HCT116 (cell line): ENCODE results near the gene KRT13. TPM values are rescaled to one million over a fixed set of nuclear protein-coding genes. Genes with fewer than 3 reads are reported as not detected.
A peak's percentile ranks its signal among the peaks of the same experiment; 100 is the strongest.

Experiments
- ATAC-seq: fragments of 200-7000 bp; cut with Tn5 transposase; 2 replicates; pipeline ENCODE4 v1.9.1; 2020; ENCODE audit warnings: mild to moderate bottlenecking, moderate library complexity
- BruUV-seq: library from RNA; stranded (reverse); fragments of 400-500 nt; replicated peaks from 2 replicates; lab custom pipeline; 2021; lab: Mats Ljungman, UMichigan
- CTCF ChIA-PET: fragments of 300-600 bp; sonication (Branson Sonifier 250); formaldehyde crosslinking; loops from one replicate; lab custom pipeline; 2021; ENCODE audit warnings: antibody characterized with exemption; lab: Charles Lee
- POLR2A ChIA-PET: fragments of 300-600, 350-600 bp; sonication (Branson Sonifier 250); formaldehyde crosslinking; loops from one replicate; lab custom pipeline; 2021; ENCODE audit warnings: antibody characterized with exemption; lab: Charles Lee
- RAD21 ChIA-PET, 2 experiments: fragments of 300-600 bp; sonication (Branson Sonifier 250); formaldehyde crosslinking; loops; one replicate each; lab custom pipeline; 2023; ENCODE audit warnings: low total read pairs in 2 of 2; ENCODE audit not compliant: uncharacterized antibody in 2 of 2, unreplicated experiment in 2 of 2, low non-redundant PET in 1 of 2; lab: Charles Lee
- DNase-seq: peaks from one replicate; pipeline ENCODE4 v3.0.0-alpha.2; 2010; ENCODE audit warnings: low read depth, low spot score
- H2AFZ ChIP-seq: fragments of 200-600 bp; shearing (Covaris generic), sonication (generic); 2 replicates; pipeline ENCODE4 v1.6.1; 2017; ENCODE audit warnings: low read depth, mixed run types, mixed read lengths, antibody characterized with exemption, low read length; ENCODE audit not compliant: poor library complexity, severe bottlenecking
- H3K27ac ChIP-seq: 2 replicates; pipeline ENCODE4 v1.5.1; 2012; ENCODE audit warnings: low read depth, low read length
- H3K27me3 ChIP-seq: fragments of 200-600 bp; sonication (generic); 2 replicates; pipeline ENCODE4 v1.6.1; 2016; ENCODE audit warnings: mixed run types, low read length, mixed read lengths; ENCODE audit not compliant: insufficient read depth
- H3K36me3 ChIP-seq, 2 experiments: fragments of 200-500 bp in 1 of 2; fragments of 200-600 bp in 1 of 2; sonication (Bioruptor generic) in 1 of 2; sonication (generic) in 1 of 2; 2 replicates each; pipeline versions ENCODE4 v1.5.1 to v1.6.1; 2014 to 2016; ENCODE audit warnings: low read length in 2 of 2, inconsistent platforms in 1 of 2, mixed read lengths in 1 of 2, mixed run types in 1 of 2; ENCODE audit not compliant: insufficient read depth in 2 of 2, control insufficient read depth in 1 of 2
- H3K4me1 ChIP-seq, 2 experiments: fragments of 200-600 bp in 1 of 2; sonication (generic) in 1 of 2; 2 replicates each; pipeline versions ENCODE4 v1.5.1 to v1.6.1; 2012 to 2017; ENCODE audit warnings: low read length in 2 of 2, inconsistent platforms in 1 of 2, mild to moderate bottlenecking in 1 of 2, mixed read lengths in 1 of 2, mixed run types in 1 of 2, moderate library complexity in 1 of 2; ENCODE audit not compliant: insufficient read depth in 2 of 2, control insufficient read depth in 1 of 2
- H3K4me2 ChIP-seq: fragments of 200-600 bp; sonication (generic); 2 replicates; pipeline ENCODE4 v1.6.1; 2017; ENCODE audit warnings: mixed run types, low read length, mixed read lengths
- H3K4me3 ChIP-seq, 2 experiments: fragments of 200-600 bp in 1 of 2; sonication (generic) in 1 of 2; replicated peaks in 1 of 2; 2 replicates each; pipeline ENCODE4 v1.5.1; 2011 to 2016; ENCODE audit warnings: low read length in 2 of 2, control low read depth in 1 of 2, low read depth in 1 of 2, mild to moderate bottlenecking in 1 of 2, mixed read lengths in 1 of 2, mixed run types in 1 of 2
- H3K79me2 ChIP-seq: fragments of 200-600 bp; sonication (generic); 2 replicates; pipeline ENCODE4 v1.6.1; 2017; ENCODE audit warnings: mild to moderate bottlenecking, mixed run types, low read length, moderate library complexity, mixed read lengths; ENCODE audit not compliant: insufficient read depth
- H3K9ac ChIP-seq: fragments of 200-600 bp; sonication (generic); 2 replicates; pipeline ENCODE4 v1.6.1; 2016; ENCODE audit warnings: low read length, mixed read lengths
- H3K9me2 ChIP-seq: fragments of 200-600 bp; sonication (generic), shearing (Covaris generic); 2 replicates; pipeline ENCODE4 v1.6.1; 2017; ENCODE audit warnings: mixed run types, mild to moderate bottlenecking, moderate library complexity; ENCODE audit not compliant: insufficient read depth
- H3K9me3 ChIP-seq, 2 experiments: fragments of 200-500 bp in 1 of 2; fragments of 200-600 bp in 1 of 2; sonication (Bioruptor generic) in 1 of 2; sonication (generic) in 1 of 2; 2 replicates each; pipeline ENCODE4 v1.6.1; 2014 to 2017; ENCODE audit warnings: low read length in 2 of 2, mixed read lengths in 2 of 2, inconsistent platforms in 1 of 2, low read depth in 1 of 2, mild to moderate bottlenecking in 1 of 2, mixed run types in 1 of 2, moderate library complexity in 1 of 2; ENCODE audit not compliant: control insufficient read depth in 1 of 2, insufficient read depth in 1 of 2
- H4K20me1 ChIP-seq: fragments of 200-600 bp; sonication (generic), shearing (Covaris generic); 2 replicates; pipeline ENCODE4 v1.6.1; 2017; ENCODE audit warnings: mixed run types, mild to moderate bottlenecking, moderate library complexity; ENCODE audit not compliant: insufficient read depth
- ATF3 ChIP-seq: IDR thresholded peaks from 2 replicates; pipeline ENCODE4 v1.6.1; 2012
- CEBPB ChIP-seq: IDR thresholded peaks from 2 replicates; pipeline ENCODE4 v1.6.1; 2012; ENCODE audit warnings: low read depth
- EGR1 ChIP-seq: IDR thresholded peaks from 2 replicates; pipeline ENCODE4 v1.6.1; 2012; ENCODE audit warnings: low read depth
- MAX ChIP-seq: IDR thresholded peaks from 2 replicates; pipeline ENCODE4 v1.6.1; 2012
- POLR2AphosphoS5 ChIP-seq: IDR thresholded peaks from 2 replicates; pipeline ENCODE4 v1.6.1; 2011; ENCODE audit warnings: mild to moderate bottlenecking, low read depth, low read length, moderate library complexity
- SP1 ChIP-seq: IDR thresholded peaks from 2 replicates; pipeline ENCODE4 v1.6.1; 2012; ENCODE audit warnings: low read depth
- YY1 ChIP-seq: IDR thresholded peaks from 2 replicates; pipeline ENCODE4 v1.6.1; 2011; ENCODE audit warnings: low read length, low read depth, moderate library complexity, mild to moderate bottlenecking; ENCODE audit not compliant: insufficient replicate concordance; ENCODE audit errors: extremely low read depth
- intact Hi-C: fragments of 100-400 bp; cut with micrococcal nuclease; formaldehyde crosslinking; loops from 2 replicates; pipeline ENCODE4 v1.10.0; 2022
- total RNA-seq: library from RNA; stranded (reverse); gene quantifications from one replicate; pipeline ENCODE4 v1.2.1, GENCODE V29; 2021; ENCODE audit not compliant: unreplicated experiment

The KRT13 gene
- total RNA-seq, 1 experiment from 2014 or later: 3.7 TPM

GRCh38 chr17:41512546-41513167 lies 7.2 kb upstream of the KRT13 start:
- Histone ChIP-seq H3K4me1 (peaks cover 13 to 43% of the 10 kb centered on the region in 2 experiments), H2AFZ (no peak overlapping the region), H3K4me2 (no peak overlapping the region), H3K27me3 (no peaks in the 10 kb centered on the region), H3K36me3 (0 out of 4 replicates have a peak, but pooled peaks cover 0 to 5% of the 10 kb centered on the region in 2 experiments), H3K9me3 (no peaks in the 10 kb centered on the region), H3K4me3 (no peak overlapping the region), H3K27ac (no peak overlapping the region), H3K79me2 (no peaks in the 10 kb centered on the region), H3K9ac (no peak overlapping the region), H3K9me2 (no peaks in the 10 kb centered on the region), H4K20me1 (no peaks in the 10 kb centered on the region)
- BruUV-seq: no TSS peak
- ChIA-PET RAD21 (no interaction called here), POLR2A (interaction anchor here (1.5 kb wide), 1 partner anchor 9 kb away, joined by 4 read pairs; no protein-coding TSS in a partner anchor), CTCF (no interaction called here)
- no peak for TF ChIP-seq POLR2AphosphoS5
- ATAC-seq: no peak
- no peak for DNase-seq
- intact Hi-C loops: no loop called here

DNA sequence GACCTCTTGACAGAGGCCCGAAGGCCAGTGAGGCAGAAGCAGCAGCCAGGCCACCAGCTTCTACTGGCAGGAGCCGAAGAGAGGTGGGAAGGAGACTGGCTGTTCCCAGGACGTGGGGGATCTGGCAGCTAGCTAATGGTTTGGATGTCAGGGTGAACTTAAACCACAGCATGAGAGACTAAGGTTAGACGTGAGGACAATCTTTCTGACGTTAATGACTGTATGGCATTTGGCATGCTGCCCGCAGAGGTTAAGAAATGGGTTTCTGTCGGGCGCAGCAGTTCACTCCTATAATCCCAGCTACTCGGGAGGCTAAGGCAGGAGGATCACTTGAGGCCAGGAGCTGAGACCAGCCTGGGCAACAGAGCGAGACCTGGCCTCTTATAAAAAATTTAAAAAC lies 6.3 kb upstream of the KRT13 start:
- no peaks in the 10 kb centered on the region for H3K9me2 ChIP-seq
- DNase-seq (no peak), ATAC-seq (no peak)
- H2AFZ ChIP-seq: no peak overlapping the region
- TF ChIP-seq SP1 (no peak), MAX (no peak), CEBPB (no peak), ATF3 (no peak), EGR1 (no peak), YY1 (no peak)
- no peaks in the 10 kb centered on the region for H4K20me1 ChIP-seq
- no peaks in the 10 kb centered on the region for H3K27me3 ChIP-seq
- H3K36me3 ChIP-seq: 0 out of 4 replicates have a peak, but pooled peaks cover 0 to 5% of the 10 kb centered on the region in 2 experiments
- intact Hi-C loops: no loop called here
- POLR2A ChIA-PET: interaction anchor here (1.5 kb wide), 1 partner anchor 10 kb away, joined by 4 read pairs; no protein-coding TSS in a partner anchor
- H3K4me2 ChIP-seq: peak overlapping the region; percentile 22; the same call in 1 of the 2 replicates
- no peak overlapping the region; the same call in 1 of the 2 replicates for H3K9ac ChIP-seq
- H3K4me1 ChIP-seq: peaks cover 13 to 49% of the 10 kb centered on the region in 2 experiments
- no peak overlapping the region for H3K4me3 ChIP-seq
- H3K79me2 ChIP-seq: no peaks in the 10 kb centered on the region
- no peak overlapping the region for H3K27ac ChIP-seq
- RAD21 ChIA-PET: interaction anchor here in 1 of 2 experiments (1.1 kb wide), 1 partner anchor 37 kb away, joined by 3 read pairs; no protein-coding TSS in a partner anchor
- CTCF ChIA-PET: interaction anchor here (3.9 kb wide), 1 partner anchor 37 kb away, joined by 10 read pairs; no protein-coding TSS in a partner anchor
- no TSS peak for BruUV-seq
- no peaks in the 10 kb centered on the region for H3K9me3 ChIP-seq
